ENCODE data around the gene PRR11. TPM values are rescaled to one million over a fixed set of nuclear protein-coding genes. Genes with fewer than 3 reads are reported as not detected.

The PRR11 gene
- total RNA-seq, 1 experiment from 2014 or later: 39.8 TPM

- TF ChIP-seq REST (IDR thresholded peaks at IDR 0.05; ENCODE audit: insufficient read depth in 1 of 2, low read depth in 2 of 2, low read length in 1 of 2) (no peak), TCF7L2 (IDR thresholded peaks at IDR 0.05; ENCODE audit: low read depth, low read length) (no peak), POLR2AphosphoS5 (IDR thresholded peaks at IDR 0.05; ENCODE audit: low read depth, low read length) (no peak), CTCF (IDR thresholded peaks at IDR 0.05) (no peak), SIN3A (IDR thresholded peaks at IDR 0.05; ENCODE audit: borderline replicate concordance, insufficient read depth, low read depth, low read length) (no peak)
- no peaks in the 10 kb centered on the region for H3K4me1 ChIP-seq (ENCODE audit: control insufficient read depth, insufficient read depth, low read length)
- H3K4me3 ChIP-seq (ENCODE audit: low read depth in 2 of 2, low read length in 2 of 2): no peak overlapping the region
- no peaks in the 10 kb centered on the region for H3K27me3 ChIP-seq (ENCODE audit: control insufficient read depth, insufficient read depth, low read length)
- intact Hi-C loops (cut with micrococcal nuclease; ENCODE audit: unreplicated experiment) (no loop called here), in situ Hi-C loops (cut with HindIII; ENCODE audit: low pct_unique_long_range_greater_than_20kb, low sequenced_read_pairs) (no loop called here)
- no peaks in the 10 kb centered on the region for H3K36me3 ChIP-seq (ENCODE audit: control insufficient read depth, insufficient read depth, low read length)
- ATAC-seq (no peak), DNase-seq (ENCODE audit: low read depth, low spot score) (no peak)
- BruUV-seq (replicated peaks): TSS peak; percentile 46
- ChIA-PET CTCF (no interaction called here), POLR2A (no interaction called here)
- H3K27ac ChIP-seq (ENCODE audit: low read length): no peak overlapping the region
- no peaks in the 10 kb centered on the region for H3K9me3 ChIP-seq (ENCODE audit: control insufficient read depth, insufficient read depth, low read depth, low read length)
Observed at GRCh38 chr17:59126809-59127417, 28.6 kb upstream of the PRR11 start.

GRCh38 chr17:59129814-59130213 is 25.7 kb upstream of the PRR11 start:
- ATAC-seq (no peak), DNase-seq (ENCODE audit: low read depth, low spot score) (no peak)
- Histone ChIP-seq H3K27me3 (ENCODE audit: control insufficient read depth, insufficient read depth, low read length) (no peaks in the 10 kb centered on the region), H3K27ac (ENCODE audit: low read length) (no peak overlapping the region), H3K4me3 (ENCODE audit: low read depth in 2 of 2, low read length in 2 of 2) (no peak overlapping the region), H3K36me3 (ENCODE audit: control insufficient read depth, insufficient read depth, low read length) (no peaks in the 10 kb centered on the region), H3K4me1 (ENCODE audit: control insufficient read depth, insufficient read depth, low read length) (no peaks in the 10 kb centered on the region; the same call in 1 of the 2 replicates), H3K9me3 (ENCODE audit: control insufficient read depth, insufficient read depth, low read depth, low read length) (no peaks in the 10 kb centered on the region)
- POLR2A ChIA-PET: interaction anchor here (0.6 to 0.9 kb wide), 2 partner anchors 581 to 666 kb away, joined by 8 to 9 read pairs; no protein-coding TSS in a partner anchor
- CTCF ChIA-PET: no interaction called here
- intact Hi-C loops (cut with micrococcal nuclease; ENCODE audit: unreplicated experiment): no loop called here
- BruUV-seq (replicated peaks): no TSS peak
- in situ Hi-C loops (cut with HindIII; ENCODE audit: low pct_unique_long_range_greater_than_20kb, low sequenced_read_pairs): no loop called here
- TF ChIP-seq REST (IDR thresholded peaks at IDR 0.05; ENCODE audit: insufficient read depth in 1 of 2, low read depth in 2 of 2, low read length in 1 of 2) (no peak), CTCF (IDR thresholded peaks at IDR 0.05) (no peak), SIN3A (IDR thresholded peaks at IDR 0.05; ENCODE audit: borderline replicate concordance, insufficient read depth, low read depth, low read length) (no peak), POLR2AphosphoS5 (IDR thresholded peaks at IDR 0.05; ENCODE audit: low read depth, low read length) (no peak), TCF7L2 (IDR thresholded peaks at IDR 0.05; ENCODE audit: low read depth, low read length) (no peak)
